Effector CD4-positive, alpha-beta T cell (primary cell): ENCODE measurements around the gene CAMKMT.
"Not testable (repeated sequence)": the region's sequence is repeated elsewhere in the genome, so short reads cannot be mapped to it uniquely, and the experiment has no call there.

Experiments used
- DNase-seq: peaks from one replicate; pipeline ENCODE4 v3.0.0-alpha.2; 2020

The CAMKMT gene

DNA sequence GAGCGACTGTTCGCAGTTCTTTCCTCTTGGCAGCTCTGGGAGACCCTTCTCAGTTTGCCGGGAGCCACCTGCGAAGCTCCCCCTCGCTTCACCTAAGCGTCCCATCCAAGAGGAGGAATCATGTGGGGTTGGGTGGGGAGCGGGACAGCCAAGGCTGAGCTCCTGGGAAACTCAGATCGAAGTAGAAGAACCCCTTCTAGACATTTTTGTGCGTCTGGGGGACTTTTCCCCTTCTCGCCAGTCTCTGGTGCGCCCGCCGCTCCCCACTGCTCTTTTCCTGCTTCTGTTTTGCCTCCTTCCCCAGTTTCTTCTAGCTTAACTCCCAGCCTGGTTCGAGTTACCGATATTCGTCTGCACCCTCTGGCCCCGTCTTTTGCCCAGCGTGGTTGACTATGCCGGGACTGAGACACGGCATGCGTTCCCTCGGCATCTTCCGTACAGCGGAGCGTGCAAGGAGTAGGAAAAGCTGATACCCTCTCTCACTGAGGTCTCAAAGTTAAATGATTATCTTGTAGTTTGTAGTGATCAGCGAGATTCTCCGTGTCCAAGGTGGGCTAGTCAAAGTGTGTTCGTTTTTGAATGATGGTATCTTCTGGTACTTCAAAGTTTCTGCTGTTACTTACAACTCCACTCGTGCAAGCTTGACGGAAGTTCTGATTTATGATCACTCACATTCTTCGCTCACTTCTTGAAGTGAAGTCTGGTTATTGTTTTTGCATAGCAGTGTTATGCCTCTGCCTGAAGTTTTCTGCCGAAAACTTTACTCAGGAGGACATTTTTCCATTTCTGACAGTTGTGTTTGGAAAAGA is 664 bp downstream of the CAMKMT start:
- DNase-seq, result peak; percentile 24

DNA sequence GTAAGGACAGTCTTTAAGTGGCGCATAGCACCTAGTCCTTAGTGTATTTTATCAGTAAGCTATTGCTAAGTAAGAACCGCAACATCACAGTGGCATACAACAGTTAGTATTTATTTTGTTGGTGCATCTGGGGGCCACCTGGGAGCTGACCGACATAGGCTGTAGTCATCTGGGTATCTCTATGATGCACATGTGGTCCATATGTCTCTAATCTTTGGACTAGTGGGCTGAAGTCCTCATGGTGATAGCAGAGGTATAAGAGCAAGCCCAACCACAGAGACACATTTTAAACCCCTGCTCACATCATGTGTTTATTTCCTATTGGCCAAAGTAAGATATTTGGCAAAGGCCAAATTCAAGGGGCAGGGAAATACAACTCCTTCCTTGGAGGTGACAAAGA is 2.9 kb downstream of the CAMKMT start:
- DNase-seq, result no peak

DNA sequence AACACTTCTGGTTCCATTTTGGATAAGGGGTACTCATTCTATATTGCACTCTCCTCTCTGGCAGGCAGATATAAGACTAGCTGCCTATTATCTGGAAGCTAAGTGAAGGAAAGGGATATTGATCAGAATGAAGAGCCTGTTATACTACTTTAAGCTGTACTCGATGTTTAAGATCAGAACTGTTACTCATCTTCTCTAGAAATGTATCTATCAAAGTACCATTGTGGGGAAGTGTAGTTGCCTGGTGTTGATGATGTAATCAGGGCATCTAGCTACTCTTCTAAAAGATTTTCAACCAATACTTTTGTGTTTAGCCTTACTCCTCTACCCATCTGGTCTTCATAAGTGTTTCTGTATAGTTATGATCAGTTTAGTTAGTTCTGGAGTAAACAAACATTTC is 5.8 kb downstream of the CAMKMT start:
- no peak for DNase-seq

DNA sequence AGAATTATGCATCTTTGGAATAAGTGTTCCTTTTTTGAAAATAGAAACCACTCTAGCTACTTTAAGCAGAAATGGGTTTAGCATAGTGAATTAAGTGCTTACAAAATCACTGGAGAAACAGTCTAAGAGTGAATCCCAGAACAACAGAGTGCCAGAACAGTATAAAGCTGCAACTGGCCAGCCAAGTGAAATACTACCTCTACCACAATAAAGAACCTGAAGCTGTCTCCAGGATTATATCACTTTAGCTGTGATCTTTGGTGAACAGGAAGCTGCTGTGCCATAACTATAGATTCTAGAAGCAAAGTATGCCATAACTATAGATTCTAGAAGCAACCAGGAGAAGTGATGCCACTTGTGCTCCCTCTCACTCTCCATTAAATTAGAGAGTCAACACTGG is 7.6 kb downstream of the CAMKMT start:
- DNase-seq, result no peak

DNA sequence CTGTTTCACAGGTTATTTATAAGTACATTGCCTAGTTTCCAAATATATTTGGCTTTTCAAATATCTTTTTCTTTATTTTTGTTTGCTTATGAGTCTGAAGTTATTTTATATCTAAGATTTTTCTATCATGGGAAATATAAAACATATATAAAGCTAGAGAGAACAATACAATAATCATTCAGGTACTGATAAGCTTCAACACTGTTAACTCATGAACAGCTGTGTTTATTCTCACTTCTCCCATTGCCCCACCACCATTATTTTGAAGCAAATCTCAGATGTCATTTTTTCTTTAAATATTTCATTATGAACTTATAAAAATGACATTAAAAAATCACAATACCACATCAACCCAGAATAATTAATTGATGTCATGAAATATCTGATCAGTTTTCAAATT is 9.7 kb downstream of the CAMKMT start:
- DNase-seq, result no peak

DNA sequence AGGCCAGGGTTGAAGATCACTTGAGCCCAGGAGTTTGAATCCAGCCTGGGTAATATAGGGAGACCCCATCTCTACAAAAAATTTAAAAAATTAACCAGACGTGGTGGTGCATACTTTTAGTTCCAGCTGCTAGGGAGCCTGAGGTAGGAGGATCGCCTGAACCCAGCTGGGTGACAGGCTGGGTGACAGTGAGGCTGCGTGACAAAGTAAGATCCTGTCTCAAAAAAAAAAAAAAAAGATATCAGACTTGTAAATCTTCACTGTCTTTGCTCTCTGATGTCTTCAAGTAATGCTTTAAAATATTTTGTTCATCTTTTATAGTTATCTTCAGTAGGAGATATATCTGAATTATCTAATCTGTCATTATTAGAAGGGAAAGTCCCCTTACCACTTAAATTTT is 10.5 kb downstream of the CAMKMT start:
- DNase-seq, result no peak

DNA sequence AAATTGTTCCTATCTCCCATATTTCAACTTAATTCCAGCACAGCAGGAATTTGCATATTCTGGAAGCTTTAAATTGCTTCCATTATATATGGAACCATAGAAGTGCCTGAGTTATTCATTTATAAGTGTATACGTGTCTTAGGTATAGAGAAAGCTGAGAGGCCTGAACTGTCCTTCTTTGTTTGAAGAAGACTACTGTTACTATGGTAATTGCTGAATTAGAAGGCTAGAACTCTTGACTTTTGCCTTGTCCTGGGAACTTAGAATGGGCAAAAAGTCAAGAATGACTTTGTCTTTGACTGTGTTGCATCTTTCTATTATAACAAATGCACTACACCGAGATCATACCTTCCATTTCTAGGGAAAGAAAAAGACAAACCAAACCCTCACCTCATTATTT is 15.7 kb downstream of the CAMKMT start:
- DNase-seq, result no peak

DNA sequence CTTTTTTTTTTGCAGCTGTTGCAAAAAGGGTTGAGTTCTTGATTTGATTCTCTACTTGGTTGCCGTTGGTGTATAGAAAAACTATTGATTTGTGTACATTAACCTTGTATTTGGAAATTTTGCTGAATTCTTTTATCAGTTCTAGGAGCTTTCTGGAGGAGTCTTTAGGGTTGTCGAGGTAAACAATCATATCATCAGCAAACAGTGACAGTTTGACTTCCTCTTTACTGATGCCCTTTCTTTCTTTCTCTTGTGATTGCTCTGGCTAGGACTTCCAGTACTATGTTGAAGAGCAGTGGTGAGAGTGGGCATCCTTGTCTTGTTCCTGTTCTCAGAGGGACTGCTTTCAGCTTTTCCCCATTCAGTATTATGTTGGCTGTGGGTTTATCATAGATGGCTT is 23.5 kb downstream of the CAMKMT start:
- not testable (repeated sequence) for DNase-seq

DNA sequence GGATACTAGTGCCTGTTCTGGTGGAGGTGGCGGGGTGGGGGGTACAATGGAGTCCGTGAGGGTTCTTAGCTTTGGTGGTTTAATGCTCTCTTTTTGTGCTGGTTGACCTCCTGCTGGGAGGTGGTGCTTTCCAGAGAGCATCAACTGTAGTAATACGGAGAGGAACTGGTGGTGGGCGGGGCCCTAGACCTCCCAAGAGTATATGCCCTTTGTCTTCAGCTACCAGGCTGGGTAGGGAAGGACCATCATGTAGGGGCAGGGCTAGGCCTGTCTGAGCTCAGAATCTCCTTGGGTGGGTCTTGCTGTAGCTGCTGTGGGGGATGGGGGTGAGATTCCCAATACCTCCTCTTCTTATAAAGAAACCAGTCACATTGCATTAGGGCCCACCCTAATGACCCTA is 27.1 kb downstream of the CAMKMT start:
- no peak for DNase-seq

DNA sequence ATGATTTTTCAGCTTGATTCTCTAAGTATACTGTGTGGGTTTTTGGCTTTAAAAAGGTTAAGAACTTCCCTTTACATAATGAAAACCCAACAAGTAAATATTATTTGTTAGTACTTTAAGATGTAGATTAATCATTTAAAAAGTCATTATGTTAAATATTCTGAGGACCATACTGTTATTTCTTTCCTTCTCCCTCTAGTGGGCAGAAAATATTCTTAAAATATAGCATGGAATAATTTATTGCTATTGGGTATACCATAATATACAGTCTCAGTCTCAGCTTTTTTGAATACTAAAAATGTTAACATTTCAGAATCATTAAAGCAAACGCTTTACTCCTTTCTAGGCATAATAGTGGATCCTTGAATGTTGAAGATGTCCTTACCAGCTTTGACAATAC is 28.1 kb downstream of the CAMKMT start:
- DNase-seq, result no peak

DNA sequence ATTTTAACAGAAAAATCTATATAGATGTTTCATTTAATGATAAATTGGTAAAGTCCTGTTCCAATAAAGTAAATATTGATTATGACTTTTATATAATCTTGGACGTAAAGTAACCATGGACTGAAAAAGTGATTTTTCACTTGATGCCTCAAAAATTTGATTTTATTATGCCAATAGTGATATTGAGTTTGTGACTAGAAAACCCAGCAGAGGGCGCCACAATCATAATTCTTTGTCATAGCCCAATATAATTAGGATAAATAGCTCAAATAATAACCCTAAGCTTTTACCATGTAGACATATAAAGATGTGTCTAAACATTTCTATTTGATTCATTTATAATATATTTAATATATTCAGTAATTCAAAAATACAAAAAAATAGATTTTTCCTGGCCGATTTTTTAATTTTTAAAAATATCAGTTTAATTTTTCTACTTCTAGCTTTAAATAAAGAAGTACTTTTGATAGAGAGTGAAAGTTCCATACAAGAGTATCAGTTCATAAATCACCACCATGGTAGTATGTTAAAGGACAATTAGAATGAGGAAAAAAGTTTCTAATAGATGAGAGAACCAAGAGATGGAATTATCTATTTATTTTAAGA is 30.7 kb downstream of the CAMKMT start:
- DNase-seq, result peak; percentile 37

DNA sequence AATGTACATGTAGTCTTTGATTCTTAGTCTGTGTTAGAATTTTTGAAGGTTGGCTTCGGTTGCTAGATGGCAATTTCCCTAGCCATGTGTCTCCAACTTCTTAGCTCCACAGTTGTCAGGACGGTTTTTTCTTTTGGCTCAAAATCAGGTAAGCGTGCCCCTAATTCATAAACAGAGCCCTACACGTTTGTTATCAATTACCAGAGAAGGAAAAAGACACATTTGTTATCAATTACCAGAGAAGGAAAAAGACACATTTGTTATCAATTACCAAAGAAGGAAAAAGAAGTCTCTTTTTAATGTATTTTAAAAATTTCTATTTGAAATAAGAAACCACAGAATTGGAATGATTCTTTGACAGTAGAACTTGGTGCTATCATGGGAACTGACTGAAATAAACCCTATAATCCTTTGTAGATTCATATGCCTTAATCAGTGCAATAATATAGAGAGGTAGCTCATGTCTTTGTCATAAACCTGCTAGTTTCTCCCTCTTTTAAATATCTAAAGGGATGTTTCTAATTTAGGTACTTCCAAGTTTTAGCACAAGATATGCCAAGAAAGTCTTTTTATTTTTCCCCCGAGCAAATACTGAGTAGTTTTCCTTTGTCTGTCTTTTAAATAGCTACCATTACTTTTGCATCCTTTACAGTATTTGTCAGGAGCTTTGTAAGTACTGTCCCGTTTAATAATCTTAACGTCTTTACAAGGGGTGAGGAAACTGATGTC is 35.9 kb downstream of the CAMKMT start:
- DNase-seq, result no peak

DNA sequence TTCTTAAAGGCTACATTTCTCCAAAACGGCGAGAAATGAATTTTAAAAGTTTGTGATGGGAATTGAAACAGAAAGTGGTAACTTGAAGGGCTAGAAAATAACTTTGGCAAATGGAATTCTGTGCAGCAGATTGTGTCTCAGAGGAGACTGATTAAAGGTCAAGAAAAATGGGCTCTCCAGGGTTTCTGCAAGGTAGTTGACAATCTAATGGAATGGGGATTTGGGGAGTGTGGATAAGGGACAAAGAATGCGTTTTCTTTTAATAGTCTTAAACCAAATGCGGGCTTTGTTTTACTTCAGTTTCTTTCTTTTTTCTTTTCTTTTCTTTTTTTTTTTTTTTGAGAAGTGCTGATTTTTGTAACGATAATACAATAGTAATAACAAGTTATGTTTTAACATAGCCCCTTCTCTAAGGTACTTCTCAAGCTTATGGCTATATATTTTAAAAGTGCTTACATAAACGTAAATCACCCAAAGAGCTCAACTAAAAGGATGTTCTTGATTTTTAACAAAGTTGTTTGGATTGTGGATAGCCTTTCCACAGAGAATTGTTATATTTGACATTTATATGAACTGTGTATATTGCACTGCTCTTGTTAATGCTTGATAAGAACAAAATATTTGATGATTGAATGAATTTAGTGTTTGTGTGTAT is 36.6 kb downstream of the CAMKMT start:
- DNase-seq, result no peak

DNA sequence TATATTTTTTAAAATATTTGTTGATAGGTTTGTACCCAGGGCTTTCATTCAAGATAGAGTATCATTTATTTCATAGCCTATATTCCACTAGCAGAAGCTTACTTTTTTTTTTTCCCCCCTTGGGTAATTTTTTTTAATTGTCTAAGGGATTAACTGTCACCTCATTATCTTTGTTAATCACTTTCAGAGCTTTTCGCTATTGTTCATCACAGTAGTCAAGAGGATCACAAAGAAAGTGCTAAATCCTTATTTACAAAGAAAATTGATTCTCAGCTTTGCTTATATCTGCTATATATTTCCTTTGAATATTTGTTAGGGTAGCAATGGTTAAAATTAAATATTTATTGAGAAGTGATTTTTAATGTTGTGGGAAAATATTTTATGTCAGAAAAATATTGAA is 59.0 kb downstream of the CAMKMT start:
- DNase-seq, result no peak

DNA sequence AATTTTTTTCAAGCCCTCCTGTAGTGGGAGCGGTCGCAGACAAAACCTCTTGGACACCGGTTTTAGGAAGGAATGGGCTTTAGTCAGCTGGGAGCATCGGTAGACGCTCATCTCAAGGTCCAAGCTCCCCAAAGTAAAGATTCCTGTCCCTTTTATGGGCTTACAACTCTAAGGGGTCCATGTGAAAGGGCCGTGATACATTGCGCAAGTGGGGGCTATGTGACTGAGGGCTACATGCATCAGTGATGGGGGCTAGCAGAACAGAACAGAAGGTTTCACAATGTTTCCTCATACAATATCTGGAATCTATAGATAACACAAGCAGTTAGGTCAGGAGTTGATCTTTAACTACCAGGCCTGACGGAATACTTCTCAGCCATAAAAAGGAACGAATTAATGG is 62.5 kb downstream of the CAMKMT start:
- no peak for DNase-seq

DNA sequence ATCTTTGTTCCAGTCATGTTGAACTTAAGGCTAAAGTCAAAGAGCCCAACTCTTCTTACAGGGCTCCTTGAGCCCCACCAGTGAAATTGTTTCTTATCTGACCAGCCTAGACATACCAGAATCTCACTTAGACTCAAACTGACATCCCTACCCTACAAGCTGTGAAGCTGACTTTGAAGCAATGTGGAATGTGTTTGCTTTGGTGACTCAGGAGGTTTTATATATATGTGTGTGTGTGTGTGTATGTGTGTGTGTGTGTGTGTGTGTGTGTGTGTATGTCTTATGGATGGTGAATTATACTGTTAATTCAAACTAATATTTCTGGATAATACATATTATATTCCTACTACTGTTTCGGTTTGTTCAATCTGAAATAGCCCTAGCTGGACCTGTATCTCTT is 67.3 kb downstream of the CAMKMT start:
- DNase-seq, result no peak

DNA sequence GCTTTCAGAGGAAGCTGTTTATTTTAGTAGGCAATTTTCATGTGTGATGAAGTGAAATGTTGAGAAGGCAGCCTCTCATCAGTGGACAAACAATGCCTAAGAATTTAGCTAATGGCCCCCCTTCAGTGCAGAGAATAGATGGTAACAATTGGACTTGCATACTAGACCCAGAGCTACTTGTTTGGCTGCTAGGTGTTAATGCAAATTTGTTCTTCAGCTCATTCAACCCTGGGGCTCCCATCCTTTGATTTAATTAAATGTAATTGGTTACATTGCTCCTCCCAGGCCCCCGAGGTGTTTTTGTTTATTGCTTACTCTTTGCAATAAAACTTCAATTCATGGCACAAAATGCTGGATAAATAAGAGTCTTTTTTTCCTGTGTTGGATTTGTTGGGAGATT is 68.6 kb downstream of the CAMKMT start:
- no peak for DNase-seq

DNA sequence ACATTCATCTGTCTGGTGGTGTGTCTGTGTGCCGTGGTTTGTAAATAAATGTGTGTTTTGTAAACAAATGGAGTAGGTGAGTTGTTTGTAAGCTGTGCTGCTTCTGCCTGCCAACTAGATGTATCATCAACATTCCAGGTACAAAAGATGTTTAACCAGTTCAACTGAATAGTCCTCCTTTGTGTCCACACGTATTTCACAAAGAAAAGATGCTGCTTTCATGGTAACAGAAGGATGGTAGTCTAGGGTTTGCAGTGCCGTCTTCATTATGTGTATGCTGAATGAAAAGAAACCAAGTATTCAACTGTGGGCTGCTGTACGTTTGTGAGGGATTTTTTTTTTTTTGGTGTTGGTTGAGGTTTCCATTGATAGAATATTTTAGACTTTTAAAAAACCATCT is 72.1 kb downstream of the CAMKMT start:
- no peak for DNase-seq

DNA sequence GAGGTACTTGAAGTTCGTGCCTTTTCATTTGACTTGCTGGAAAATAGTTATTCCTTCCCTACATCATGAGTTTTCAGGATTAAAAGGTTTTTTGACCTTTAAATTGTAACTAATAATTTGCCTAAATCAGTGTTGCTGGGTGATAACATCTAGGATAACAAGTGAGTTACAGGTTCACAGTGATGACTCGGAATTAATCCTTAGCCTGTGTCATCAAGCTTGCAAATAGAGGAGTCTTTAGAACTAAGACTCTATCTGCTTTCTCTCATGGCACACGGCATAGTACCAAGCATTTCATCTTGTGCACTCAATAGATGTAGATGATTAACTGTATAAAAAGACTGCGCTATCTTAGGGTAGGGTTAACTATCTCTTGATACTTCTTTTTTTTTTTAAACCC is 79.5 kb downstream of the CAMKMT start:
- no peak for DNase-seq

DNA sequence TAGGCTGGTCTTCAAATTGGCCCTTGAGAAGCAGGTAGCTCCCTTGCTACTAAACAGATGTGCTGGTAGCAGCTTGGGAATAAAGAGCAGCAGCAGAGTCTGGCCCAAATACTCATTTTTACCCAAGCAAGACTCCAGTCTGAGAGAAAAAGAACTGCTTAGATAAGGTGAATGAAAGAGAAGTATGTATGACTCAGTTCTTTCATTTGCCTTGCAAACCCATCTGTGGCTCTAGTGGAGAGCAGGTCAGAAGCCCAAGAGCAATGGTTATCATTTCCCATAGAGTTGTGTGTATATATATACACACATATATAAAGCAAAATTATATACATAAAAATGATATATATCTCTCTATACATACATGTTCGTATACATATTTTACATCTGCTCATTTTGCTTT is 80.3 kb downstream of the CAMKMT start:
- DNase-seq, result no peak

DNA sequence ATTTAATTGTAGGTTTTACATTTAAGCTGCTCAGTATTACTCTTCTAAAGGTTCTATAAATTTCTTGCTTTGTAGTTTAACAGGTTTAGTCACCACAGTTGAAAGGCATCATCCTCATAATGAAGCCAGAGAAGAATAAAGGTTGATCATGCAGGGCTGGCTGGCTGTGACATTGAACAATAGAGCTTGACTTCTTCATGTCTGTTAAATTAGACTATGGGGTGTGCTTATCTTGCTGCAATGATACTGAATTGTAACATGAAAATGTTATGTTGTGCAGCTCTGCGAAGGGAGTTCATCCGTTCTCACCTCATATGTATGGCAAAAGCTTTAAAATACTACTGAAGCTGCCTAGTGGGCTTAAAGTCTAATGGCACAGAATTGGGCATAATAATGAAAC is 81.8 kb downstream of the CAMKMT start:
- DNase-seq, result no peak

DNA sequence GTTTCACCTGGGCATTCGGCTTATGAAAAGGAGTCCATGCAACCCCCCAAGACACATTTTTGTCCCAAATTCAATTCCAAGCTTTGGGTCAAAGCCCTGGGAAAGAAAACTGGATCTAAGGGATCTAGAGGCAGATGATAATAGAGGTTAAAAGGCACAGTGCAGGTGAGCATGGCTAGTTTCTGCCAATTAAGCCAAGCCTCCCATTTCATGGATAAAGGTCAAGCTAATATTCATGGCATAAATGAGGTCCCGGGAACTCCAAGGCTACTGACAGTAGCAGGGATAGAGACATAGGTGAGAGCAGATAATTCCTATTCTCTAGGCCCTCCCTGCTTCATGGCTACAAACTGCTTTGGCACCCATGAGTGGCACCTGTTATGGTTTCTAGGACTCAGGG is 83.1 kb downstream of the CAMKMT start:
- no peak for DNase-seq

DNA sequence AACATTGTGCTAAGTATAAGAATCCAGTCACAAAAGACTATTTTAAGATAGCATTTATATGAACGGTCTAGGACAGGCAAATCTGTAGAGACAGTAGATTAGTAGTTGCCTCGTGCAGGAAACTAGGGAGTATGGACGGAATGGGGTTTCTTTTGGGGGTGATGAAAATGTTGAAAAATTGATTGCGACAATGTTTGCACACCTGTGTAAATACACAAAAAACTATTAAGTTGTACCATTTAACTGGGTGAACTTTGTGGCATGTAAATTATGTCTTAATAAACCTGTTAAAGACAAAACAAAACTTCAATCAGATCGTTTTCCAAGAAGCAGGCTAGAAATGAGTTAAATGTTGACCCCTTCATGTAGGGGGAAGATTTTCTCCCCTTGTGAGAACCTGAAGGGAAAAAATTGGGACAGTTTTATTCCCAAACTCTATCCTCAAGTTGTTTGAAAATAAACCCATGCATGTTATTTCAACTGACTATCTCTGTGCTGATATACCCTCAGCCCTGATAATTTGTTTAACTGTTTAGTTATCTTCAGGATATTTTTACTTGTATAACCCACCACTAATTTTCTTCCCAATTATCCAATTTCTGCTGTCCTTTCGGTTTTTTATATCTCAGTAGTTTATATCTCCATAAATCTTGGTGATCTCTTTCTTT is 87.2 kb downstream of the CAMKMT start:
- no peak for DNase-seq
